Karpas-422 (cell line): Measurements from ENCODE around the gene SF3B5. TPM values are rescaled to one million over a fixed set of nuclear protein-coding genes. Genes with fewer than 3 reads are reported as not detected.
A peak's percentile ranks its signal among the peaks of the same experiment; 100 is the strongest.

Experiments used
- DNase-seq: peaks from one replicate; pipeline ENCODE4 v3.0.0-alpha.2; 2015
- H2AFZ ChIP-seq: fragments of 200-600 bp; sonication (generic); 2 replicates; pipeline ENCODE4 v1.6.1; 2014; ENCODE audit warnings: antibody characterized with exemption, low read length, mixed read lengths
- H3K27ac ChIP-seq: fragments of 200-600 bp; sonication (generic); 2 replicates; pipeline ENCODE4 v1.5.1; 2014; ENCODE audit warnings: mild to moderate bottlenecking, low read length, moderate library complexity
- H3K27me3 ChIP-seq: fragments of 200-600 bp; sonication (generic); 2 replicates; pipeline ENCODE4 v1.6.1; 2014; ENCODE audit warnings: low read length, mixed read lengths
- H3K36me3 ChIP-seq: fragments of 200-600 bp; sonication (generic); 2 replicates; pipeline ENCODE4 v1.6.1; 2014; ENCODE audit warnings: low read length, mixed read lengths; ENCODE audit not compliant: insufficient read depth
- H3K4me1 ChIP-seq: fragments of 200-600 bp; sonication (generic); 2 replicates; pipeline ENCODE4 v1.6.1; 2014; ENCODE audit warnings: mild to moderate bottlenecking, low read length, mixed read lengths
- H3K4me2 ChIP-seq: fragments of 200-600 bp; sonication (generic); 2 replicates; pipeline ENCODE4 v1.6.1; 2014; ENCODE audit warnings: low read length, low read depth, mild to moderate bottlenecking; ENCODE audit not compliant: poor library complexity, severe bottlenecking
- H3K4me3 ChIP-seq: fragments of 200-600 bp; sonication (generic); 2 replicates; pipeline ENCODE4 v1.5.1; 2014; ENCODE audit warnings: mild to moderate bottlenecking, antibody characterized with exemption, low read length, mixed read lengths
- H3K79me2 ChIP-seq: fragments of 200-600 bp; sonication (generic); 2 replicates; pipeline ENCODE4 v1.6.1; 2014; ENCODE audit warnings: mild to moderate bottlenecking, low read length, mixed read lengths
- H3K9ac ChIP-seq: fragments of 200-600 bp; sonication (generic); 2 replicates; pipeline ENCODE4 v1.6.0; 2014; ENCODE audit warnings: low read length
- H3K9me2 ChIP-seq: fragments of 200-600 bp; sonication (generic), shearing (Covaris generic); replicated peaks from 2 replicates; pipeline ENCODE4 v1.6.0; 2014; ENCODE audit warnings: mild to moderate bottlenecking, low read length, moderate library complexity; ENCODE audit not compliant: insufficient read depth
- H3K9me3 ChIP-seq: fragments of 300-700, 200-600 bp; sonication (generic); 2 replicates; pipeline ENCODE4 v1.6.1; 2014; ENCODE audit warnings: low read length, mixed read lengths
- H4K20me1 ChIP-seq: fragments of 200-600 bp; sonication (generic); 2 replicates; pipeline ENCODE4 v1.6.1; 2014; ENCODE audit warnings: mild to moderate bottlenecking, antibody characterized with exemption, low read length, low read depth; ENCODE audit not compliant: insufficient read depth
- total RNA-seq: library from RNA; depleted of rRNA; stranded (reverse); fragments of >200 nt; shearing (Covaris generic); gene quantifications from 2 replicates; pipeline ENCODE4 v1.2.3, GENCODE V29; 2014; ENCODE audit warnings: low replicate concordance

The SF3B5 gene
- total RNA-seq, 1 experiment from 2014 or later: 149 TPM

DNA sequence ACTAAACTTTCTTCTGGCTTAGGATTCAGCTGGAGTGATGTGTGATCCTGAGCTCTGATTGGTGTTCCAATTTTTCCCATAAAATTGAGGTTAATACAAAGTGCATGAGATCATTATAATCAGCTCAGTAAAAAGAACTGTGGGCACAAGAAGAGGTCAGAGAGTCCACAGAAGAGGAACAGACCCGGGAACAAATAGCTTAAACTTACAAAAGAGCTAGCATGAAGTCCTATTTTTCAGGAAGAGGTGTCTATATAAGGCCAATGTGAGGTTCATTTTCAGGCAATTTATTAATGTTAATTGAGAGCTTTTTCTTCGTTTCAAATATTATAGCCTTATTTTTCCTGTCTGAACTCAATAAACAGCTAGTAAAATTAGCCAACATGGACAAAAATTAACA lies 28.0 kb upstream of the SF3B5 start:
- no peaks in the 10 kb centered on the region for H3K27me3 ChIP-seq
- H3K4me1 ChIP-seq: peaks cover 7% of the 10 kb centered on the region
- H3K27ac ChIP-seq: no peak overlapping the region
- H3K4me2 ChIP-seq: no peak overlapping the region
- H3K4me3 ChIP-seq: no peak overlapping the region
- no peaks in the 10 kb centered on the region for H3K9me3 ChIP-seq
- no peak for DNase-seq
- H4K20me1 ChIP-seq: no peaks in the 10 kb centered on the region
- no peaks in the 10 kb centered on the region for H3K9me2 ChIP-seq
- H3K36me3 ChIP-seq: no peaks in the 10 kb centered on the region
- H3K9ac ChIP-seq: no peak overlapping the region
- no peaks in the 10 kb centered on the region for H3K79me2 ChIP-seq
- peak overlapping the region; percentile 39; the same call in 1 of the 2 replicates for H2AFZ ChIP-seq

DNA sequence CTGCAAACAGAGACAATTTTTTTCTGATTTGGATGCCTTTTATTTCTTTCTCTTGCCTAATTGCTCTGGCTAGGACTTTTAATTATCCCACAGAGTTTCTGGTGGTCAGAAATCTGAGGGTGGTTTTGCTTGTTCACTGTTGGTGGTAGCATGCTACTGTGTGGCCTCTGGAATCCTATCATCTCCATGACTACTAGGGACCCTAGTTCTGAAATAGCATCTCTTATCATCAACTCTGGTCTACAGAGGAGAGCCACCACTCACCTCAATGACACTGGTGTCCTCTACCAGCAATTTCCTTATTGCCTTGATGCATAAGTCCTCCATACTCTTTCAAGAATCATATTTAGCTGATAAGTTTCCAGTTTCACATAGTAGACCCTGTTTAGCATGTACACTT lies 27.5 kb upstream of the SF3B5 start:
- peaks cover 7% of the 10 kb centered on the region for H3K4me1 ChIP-seq
- no peaks in the 10 kb centered on the region for H3K36me3 ChIP-seq
- H3K4me2 ChIP-seq: no peak overlapping the region
- no peak overlapping the region for H3K4me3 ChIP-seq
- H3K27me3 ChIP-seq: no peaks in the 10 kb centered on the region
- H3K9me3 ChIP-seq: no peaks in the 10 kb centered on the region
- no peak overlapping the region for H2AFZ ChIP-seq
- H3K9me2 ChIP-seq: no peaks in the 10 kb centered on the region
- no peak overlapping the region for H3K9ac ChIP-seq
- H3K79me2 ChIP-seq: no peaks in the 10 kb centered on the region
- H3K27ac ChIP-seq: no peak overlapping the region
- DNase-seq: no peak
- H4K20me1 ChIP-seq: no peaks in the 10 kb centered on the region

DNA sequence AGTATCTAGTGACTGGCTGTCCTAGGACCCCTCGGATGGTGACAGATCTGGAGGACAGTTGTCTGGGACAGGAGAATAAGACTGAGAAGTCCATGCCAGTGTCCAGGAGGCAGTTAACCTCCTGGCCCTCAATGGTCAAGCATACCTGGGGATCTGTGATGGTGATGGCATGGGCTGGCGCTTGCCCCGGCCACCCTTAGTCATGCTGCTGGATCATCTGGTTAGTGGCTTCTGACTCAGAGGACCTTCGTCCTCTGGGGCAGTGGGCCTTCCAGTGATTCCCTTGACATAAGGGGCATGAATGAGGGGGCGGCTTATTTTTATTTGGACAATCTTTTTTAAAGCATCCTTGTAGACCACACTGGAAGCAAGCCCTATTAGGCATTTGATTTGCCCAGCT lies 24.0 kb upstream of the SF3B5 start:
- Histone ChIP-seq H3K79me2 (no peaks in the 10 kb centered on the region), H3K4me2 (no peak overlapping the region), H3K9me3 (no peaks in the 10 kb centered on the region), H3K27ac (no peak overlapping the region), H3K36me3 (no peaks in the 10 kb centered on the region), H3K4me3 (no peak overlapping the region), H3K4me1 (peaks cover 7% of the 10 kb centered on the region), H2AFZ (no peak overlapping the region), H4K20me1 (no peaks in the 10 kb centered on the region), H3K9me2 (no peaks in the 10 kb centered on the region), H3K27me3 (no peaks in the 10 kb centered on the region), H3K9ac (no peak overlapping the region)
- DNase-seq: no peak

DNA sequence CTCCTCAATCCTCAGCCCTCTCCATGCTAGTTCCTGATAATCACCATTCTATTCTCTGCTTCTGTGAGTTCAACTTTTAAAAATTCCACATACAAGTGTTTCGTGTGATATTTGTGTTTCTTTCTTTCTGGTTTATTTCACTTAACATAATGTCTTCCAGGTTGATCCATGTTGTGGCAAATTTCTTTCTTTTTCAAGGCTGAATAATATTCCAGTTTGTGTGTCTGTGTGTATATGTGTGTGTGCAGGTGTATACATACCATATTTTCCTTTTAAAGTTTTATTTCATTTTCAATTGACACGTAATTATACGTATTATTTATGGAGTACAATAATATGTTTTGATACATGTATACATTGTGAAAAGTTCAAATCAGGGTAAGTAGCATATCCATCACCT lies 19.8 kb upstream of the SF3B5 start:
- no peaks in the 10 kb centered on the region for H3K9me2 ChIP-seq
- H3K36me3 ChIP-seq: no peaks in the 10 kb centered on the region
- no peaks in the 10 kb centered on the region for H3K9me3 ChIP-seq
- no peak overlapping the region for H3K9ac ChIP-seq
- H3K27ac ChIP-seq: no peak overlapping the region
- H3K4me2 ChIP-seq: no peak overlapping the region
- no peak for DNase-seq
- no peaks in the 10 kb centered on the region for H3K27me3 ChIP-seq
- no peak overlapping the region for H2AFZ ChIP-seq
- no peaks in the 10 kb centered on the region for H3K4me1 ChIP-seq
- H4K20me1 ChIP-seq: no peaks in the 10 kb centered on the region
- no peak overlapping the region for H3K4me3 ChIP-seq
- no peaks in the 10 kb centered on the region for H3K79me2 ChIP-seq

DNA sequence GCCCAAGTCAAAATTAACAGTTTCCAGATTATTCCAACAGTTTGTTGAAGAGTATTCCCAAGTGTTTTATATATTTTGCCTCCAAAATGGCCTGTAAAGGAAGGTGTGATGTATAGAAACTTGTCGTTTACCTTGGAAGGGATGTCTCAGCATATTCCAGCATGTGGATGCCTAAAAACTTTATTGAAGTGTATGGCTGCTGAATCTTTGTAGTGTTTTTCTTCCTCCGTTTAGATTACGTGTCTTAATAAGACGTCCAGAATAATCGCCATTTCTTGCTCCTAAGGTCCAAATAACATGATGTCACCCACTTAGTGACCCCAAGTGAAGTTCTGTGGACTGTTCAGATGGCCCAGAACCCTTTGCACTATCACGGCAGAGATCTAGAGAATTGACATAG lies 18.0 kb upstream of the SF3B5 start:
- H3K27ac ChIP-seq: no peak overlapping the region
- no peaks in the 10 kb centered on the region for H3K79me2 ChIP-seq
- H2AFZ ChIP-seq: no peak overlapping the region
- H3K4me2 ChIP-seq: no peak overlapping the region
- no peaks in the 10 kb centered on the region for H4K20me1 ChIP-seq
- no peak overlapping the region for H3K4me3 ChIP-seq
- no peaks in the 10 kb centered on the region for H3K9me3 ChIP-seq
- H3K9me2 ChIP-seq: no peaks in the 10 kb centered on the region
- H3K4me1 ChIP-seq: no peaks in the 10 kb centered on the region
- no peaks in the 10 kb centered on the region for H3K27me3 ChIP-seq
- DNase-seq: no peak
- H3K9ac ChIP-seq: no peak overlapping the region
- no peaks in the 10 kb centered on the region for H3K36me3 ChIP-seq

DNA sequence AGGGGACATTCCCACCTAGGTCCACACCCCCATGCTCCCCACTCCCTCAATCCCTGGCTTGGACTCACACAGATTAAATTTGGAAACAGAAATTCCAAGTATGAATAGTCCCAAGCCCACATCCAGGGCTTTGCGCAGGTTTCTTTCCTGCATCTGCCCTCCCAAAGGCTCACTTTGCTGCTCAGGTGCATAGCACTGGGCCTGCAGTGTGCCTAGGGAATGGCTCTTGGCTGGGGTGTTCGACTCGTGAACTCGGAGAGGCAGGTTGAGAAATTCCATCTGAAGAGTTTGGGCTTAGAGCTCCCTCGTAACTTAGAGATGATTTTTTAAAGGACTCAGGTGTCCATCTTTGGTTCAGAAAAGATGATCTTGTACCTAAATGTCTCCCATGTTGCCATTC lies 14.8 kb upstream of the SF3B5 start:
- no peak overlapping the region for H2AFZ ChIP-seq
- H3K9me2 ChIP-seq: no peaks in the 10 kb centered on the region
- no peaks in the 10 kb centered on the region for H4K20me1 ChIP-seq
- no peaks in the 10 kb centered on the region for H3K36me3 ChIP-seq
- H3K4me2 ChIP-seq: no peak overlapping the region
- H3K27me3 ChIP-seq: no peaks in the 10 kb centered on the region
- no peak overlapping the region for H3K4me3 ChIP-seq
- no peak overlapping the region for H3K9ac ChIP-seq
- H3K9me3 ChIP-seq: no peaks in the 10 kb centered on the region
- no peaks in the 10 kb centered on the region for H3K4me1 ChIP-seq
- no peak overlapping the region for H3K27ac ChIP-seq
- no peaks in the 10 kb centered on the region for H3K79me2 ChIP-seq
- no peak for DNase-seq

DNA sequence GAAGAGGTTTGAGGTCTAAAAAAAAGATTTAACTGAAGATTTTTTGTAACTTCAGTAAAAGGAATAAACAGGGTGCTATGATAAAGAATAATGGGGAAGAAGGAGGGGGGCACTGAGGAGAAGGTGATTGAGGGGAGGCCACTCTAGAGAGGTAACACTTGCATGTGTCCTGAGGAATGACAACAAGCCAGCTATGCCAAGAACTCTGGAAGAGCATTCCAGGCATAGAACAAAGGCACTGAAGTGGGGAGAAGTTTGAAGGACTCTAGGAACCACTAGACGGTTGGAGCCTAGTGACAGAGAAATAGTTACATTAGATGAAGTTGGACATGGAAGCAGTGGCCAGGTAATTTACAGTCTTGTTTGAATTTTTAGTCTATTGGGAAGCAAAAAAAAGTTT lies 10.8 kb upstream of the SF3B5 start:
- Histone ChIP-seq H3K4me3 (no peak overlapping the region), H3K9me2 (no peaks in the 10 kb centered on the region), H3K79me2 (no peaks in the 10 kb centered on the region), H3K9me3 (no peaks in the 10 kb centered on the region), H3K4me1 (no peaks in the 10 kb centered on the region), H3K4me2 (no peak overlapping the region), H4K20me1 (no peaks in the 10 kb centered on the region), H3K27me3 (no peaks in the 10 kb centered on the region), H3K36me3 (no peaks in the 10 kb centered on the region), H3K27ac (no peak overlapping the region), H2AFZ (no peak overlapping the region), H3K9ac (no peak overlapping the region)
- no peak for DNase-seq

DNA sequence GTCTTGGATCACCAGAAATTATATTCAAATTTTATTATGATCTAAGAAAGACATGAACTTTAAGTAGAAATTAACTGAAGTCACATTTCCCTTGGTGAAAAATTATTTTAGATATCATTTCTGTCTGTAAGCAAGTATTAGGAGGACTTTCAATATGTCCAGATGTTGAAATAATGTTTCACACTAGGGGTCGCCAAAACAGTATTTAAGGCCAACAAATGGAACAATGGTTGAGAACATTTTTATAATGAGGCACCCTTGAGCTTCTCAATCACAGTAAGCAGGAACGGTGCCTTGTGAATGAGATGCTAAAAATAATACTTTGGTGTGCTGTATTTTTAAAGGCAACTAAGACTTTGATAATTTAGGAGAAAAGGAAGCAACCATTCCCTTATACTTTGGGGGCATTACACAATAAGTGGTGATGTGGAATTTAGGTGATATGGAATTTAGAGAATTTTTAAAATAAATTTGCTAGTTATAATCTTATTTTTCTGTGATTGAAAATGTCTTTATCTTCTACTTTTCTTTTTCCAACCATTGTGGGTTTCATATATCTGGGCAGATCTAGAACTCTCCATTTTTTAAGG lies 9.6 kb upstream of the SF3B5 start:
- Histone ChIP-seq H3K9me2 (no peaks in the 10 kb centered on the region), H3K27me3 (no peaks in the 10 kb centered on the region), H3K9ac (no peak overlapping the region), H3K36me3 (no peaks in the 10 kb centered on the region), H3K4me2 (no peak overlapping the region), H3K9me3 (no peaks in the 10 kb centered on the region), H3K79me2 (no peaks in the 10 kb centered on the region), H2AFZ (no peak overlapping the region), H4K20me1 (no peaks in the 10 kb centered on the region), H3K4me3 (no peak overlapping the region), H3K27ac (no peak overlapping the region), H3K4me1 (no peaks in the 10 kb centered on the region)
- peak; percentile 83 for DNase-seq

DNA sequence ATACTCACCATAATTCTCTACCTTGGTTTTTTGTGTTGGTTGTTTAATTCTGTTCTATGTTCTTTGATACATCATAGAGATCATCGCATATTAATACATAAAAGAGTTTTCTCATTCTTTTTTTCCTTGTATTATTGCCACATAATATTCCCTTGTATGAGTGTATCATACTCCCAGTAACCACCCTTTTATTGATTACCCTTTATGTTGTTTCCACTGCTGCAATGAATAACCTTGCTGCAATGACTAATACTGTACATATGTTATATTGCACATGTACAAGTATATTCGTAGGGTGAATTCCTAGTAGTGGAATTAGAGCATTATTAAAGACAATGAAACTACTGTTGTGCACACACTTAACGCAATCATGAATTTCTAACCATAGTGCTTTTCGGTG lies 9.1 kb upstream of the SF3B5 start:
- H3K4me1 ChIP-seq: no peaks in the 10 kb centered on the region
- no peaks in the 10 kb centered on the region for H3K36me3 ChIP-seq

More for the DNA sequence above, 9.1 kb upstream of the SF3B5 start:
- Histone ChIP-seq H3K27me3 (no peaks in the 10 kb centered on the region), H3K9ac (no peak overlapping the region), H3K9me2 (no peaks in the 10 kb centered on the region), H3K4me2 (no peak overlapping the region), H3K9me3 (no peaks in the 10 kb centered on the region), H3K27ac (no peak overlapping the region), H3K4me3 (no peak overlapping the region), H4K20me1 (no peaks in the 10 kb centered on the region), H2AFZ (no peak overlapping the region), H3K79me2 (no peaks in the 10 kb centered on the region)
- DNase-seq: no peak
